ENCODE measurements around the gene NOX1.

NOX1 gene

GRCh38 chrX:100883654-100884053, 9.5 kb upstream of the NOX1 start:
- TF ChIP-seq CTCF (IDR thresholded peaks at IDR 0.05; ENCODE audit: insufficient read depth, missing control alignments): no peak
- DNase-seq (ENCODE audit: insufficient read length, low spot score): no peak
- no peak for FAIRE-seq

GRCh38 chrX:100880368-100880767, 6.2 kb upstream of the NOX1 start:
- FAIRE-seq (no peak), DNase-seq (ENCODE audit: insufficient read length, low spot score) (no peak)
- TF ChIP-seq CTCF (IDR thresholded peaks at IDR 0.05; ENCODE audit: insufficient read depth, missing control alignments): no peak

- TF ChIP-seq CTCF (IDR thresholded peaks at IDR 0.05; ENCODE audit: insufficient read depth, missing control alignments): no peak
- no peak for FAIRE-seq
- no peak for DNase-seq (ENCODE audit: insufficient read length, low spot score)
Observed at GRCh38 chrX:100871594-100872560, 2.3 kb downstream of the NOX1 start.

- no peak for TF ChIP-seq CTCF (IDR thresholded peaks at IDR 0.05; ENCODE audit: insufficient read depth, missing control alignments)
- DNase-seq (ENCODE audit: insufficient read length, low spot score): no peak
- no peak for FAIRE-seq
Observed at GRCh38 chrX:100870527-100870926, 3.6 kb downstream of the NOX1 start.

GRCh38 chrX:100868273-100868672, 5.9 kb downstream of the NOX1 start:
- no peak for TF ChIP-seq CTCF (IDR thresholded peaks at IDR 0.05; ENCODE audit: insufficient read depth, missing control alignments)
- DNase-seq (ENCODE audit: insufficient read length, low spot score) (no peak), FAIRE-seq (no peak)

- FAIRE-seq (no peak), DNase-seq (ENCODE audit: insufficient read length, low spot score) (no peak)
- TF ChIP-seq CTCF (IDR thresholded peaks at IDR 0.05; ENCODE audit: insufficient read depth, missing control alignments): no peak
Observed at GRCh38 chrX:100864657-100865391, 9.3 kb downstream of the NOX1 start.
